Body of pancreas (tissue), 4 donors: Measurements from ENCODE around the gene ARHGAP26. TPM values are rescaled to one million over a fixed set of nuclear protein-coding genes. Genes with fewer than 3 reads are reported as not detected.

ENCODE experiments used
- ATAC-seq: fragments of 150-250 bp; one replicate; pipeline ENCODE4 v1.9.1; 2016
- DNase-seq, 4 donors: peaks; one replicate each; pipeline ENCODE4 v3.0.0-alpha.2; 2019
- H3K27ac ChIP-seq, 4 donors: fragments of 200-600 bp; sonication (generic); 1 replicate in 3 of 4; 2 replicates in 1 of 4; pipeline versions ENCODE4 v1.5.1 to v1.6.1; 2016 to 2019; ENCODE audit warnings: mild to moderate bottlenecking in 1 of 4, mixed read lengths in 1 of 4, moderate library complexity in 1 of 4
- H3K27me3 ChIP-seq, 2 donors: fragments of 200-600 bp; sonication (generic); one replicate each; pipeline ENCODE4 v1.6.0; 2016; ENCODE audit warnings: mild to moderate bottlenecking in 1 of 2
- H3K36me3 ChIP-seq, 2 donors: fragments of 200-600 bp; sonication (generic); replicated peaks in 1 of 2; 2 replicates each; pipeline ENCODE4 v1.5.1; 2016; ENCODE audit warnings: low read depth in 2 of 2; ENCODE audit not compliant: insufficient read depth in 1 of 2
- H3K4me1 ChIP-seq: fragments of 200-600 bp; sonication (generic); one replicate; pipeline ENCODE4 v1.6.0; 2016
- H3K4me3 ChIP-seq, 2 donors: fragments of 200-600 bp; sonication (generic); 1 replicate in 1 of 2; 2 replicates in 1 of 2; pipeline ENCODE4 v1.5.1; 2016 to 2019
- H3K9me3 ChIP-seq, 3 donors: fragments of 200-600 bp; sonication (generic); 1 replicate in 2 of 3; 2 replicates in 1 of 3; pipeline ENCODE4 v1.5.1; 2016
- CTCF ChIP-seq, 7 experiments: fragments of 450-650 bp in 4 of 7; fragments of 200-600 bp in 3 of 7; sonication (generic) in 3 of 7; IDR thresholded peaks; one replicate each; pipeline ENCODE4 v1.5.1; 2016 to 2019; ENCODE audit warnings: antibody characterized with exemption in 7 of 7
- POLR2A ChIP-seq, 3 donors: fragments of 450-650 bp; IDR thresholded peaks; one replicate each; pipeline ENCODE4 v1.6.1; 2016; ENCODE audit warnings: antibody characterized with exemption in 3 of 3, mild to moderate bottlenecking in 2 of 3
- WGBS, 2 donors: methylation state at CpG; one replicate each; pipeline ENCODE4 v1.1.5; 2017; 5-methylcytosine and 5-hydroxymethylcytosine counted together
- intact Hi-C: fragments of 100-400 bp; cut with DNase I; formaldehyde crosslinking; loops from one replicate; pipeline ENCODE4 v1.15.1; 2023
- total RNA-seq, 2 donors: library from RNA; depleted of rRNA; stranded (reverse); fragments of >200 nt; gene quantifications; one replicate each; pipeline ENCODE4 v1.1.0, GENCODE V29; 2016

The ARHGAP26 gene
- total RNA-seq, 2 donors from 2014 or later = 12.5 to 14.2 TPM

DNA sequence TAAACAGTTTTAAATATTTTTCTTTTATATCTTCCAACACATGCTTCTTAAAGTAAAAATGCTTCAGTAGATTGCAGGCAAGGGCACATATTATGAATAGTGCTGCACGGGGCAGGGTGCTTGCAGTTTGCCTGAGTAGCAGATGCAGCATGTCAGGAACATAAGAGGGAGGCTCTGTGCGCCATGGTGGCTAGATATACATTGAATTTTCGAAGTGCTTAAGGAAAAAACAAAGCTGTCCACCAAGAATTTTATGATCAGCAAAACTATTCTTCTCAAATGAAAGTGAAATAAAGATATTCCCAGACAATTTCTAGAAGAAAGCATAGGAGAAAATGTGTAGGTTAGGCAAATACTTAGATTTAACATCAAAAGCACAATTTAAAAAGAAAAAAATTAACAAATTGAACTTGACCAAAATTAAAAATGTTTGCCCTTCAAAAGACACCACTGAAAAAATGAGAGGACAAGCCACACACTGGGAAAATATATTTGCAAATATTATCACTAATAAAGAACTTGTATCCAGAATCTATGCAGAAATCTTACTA, 420.2 kb downstream of the ARHGAP26 start:
- ATAC-seq (no peak), DNase-seq (no peak)
- Histone ChIP-seq H3K27ac (no peak overlapping the region), H3K9me3 (peaks cover 0 to 6% (median 0%) of the 10 kb centered on the region in 3 donors), H3K27me3 (no peaks in the 10 kb centered on the region), H3K36me3 (no peaks in the 10 kb centered on the region), H3K4me1 (no peaks in the 10 kb centered on the region), H3K4me3 (no peak overlapping the region)
- TF ChIP-seq POLR2A (IDR thresholded peaks at IDR 0.05) (no peak), CTCF (IDR thresholded peaks at IDR 0.05) (no peak)
- WGBS, 2 donors = 93 to 98% methylated on average over 3 of the region's 3 CpGs
- intact Hi-C loops = no loop called here

DNA sequence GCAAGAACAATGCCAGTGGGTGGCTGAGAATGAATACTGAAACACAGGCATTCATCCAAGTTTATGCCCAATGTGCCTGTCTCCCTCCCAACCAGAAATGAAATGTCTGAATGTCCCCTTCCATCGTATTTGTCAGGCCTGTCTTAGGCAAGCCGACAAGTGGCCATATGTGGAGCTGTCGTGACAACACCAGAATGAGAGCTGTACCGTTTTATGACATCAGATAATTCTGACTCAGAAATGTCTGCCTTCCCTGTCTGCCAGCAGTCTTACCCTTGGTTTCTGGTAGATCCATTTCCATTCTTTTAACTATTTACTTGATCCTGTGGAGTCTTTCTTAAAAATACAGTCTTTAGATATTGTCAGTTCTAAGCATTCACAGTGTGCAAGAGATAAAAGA, 421.5 kb downstream of the ARHGAP26 start:
- no peaks in the 10 kb centered on the region for H3K27me3 ChIP-seq
- DNase-seq = no peak
- no peak overlapping the region for H3K27ac ChIP-seq
- H3K4me3 ChIP-seq = no peak overlapping the region
- H3K36me3 ChIP-seq = no peaks in the 10 kb centered on the region
- H3K9me3 ChIP-seq = peaks cover 0 to 6% (median 0%) of the 10 kb centered on the region in 3 donors
- no peaks in the 10 kb centered on the region for H3K4me1 ChIP-seq
- TF ChIP-seq POLR2A (IDR thresholded peaks at IDR 0.05) = no peak
- WGBS, 2 donors = 92 to 94% methylated on average over 4 of the region's 4 CpGs
- no peak for ATAC-seq
- intact Hi-C loops = no loop called here

DNA sequence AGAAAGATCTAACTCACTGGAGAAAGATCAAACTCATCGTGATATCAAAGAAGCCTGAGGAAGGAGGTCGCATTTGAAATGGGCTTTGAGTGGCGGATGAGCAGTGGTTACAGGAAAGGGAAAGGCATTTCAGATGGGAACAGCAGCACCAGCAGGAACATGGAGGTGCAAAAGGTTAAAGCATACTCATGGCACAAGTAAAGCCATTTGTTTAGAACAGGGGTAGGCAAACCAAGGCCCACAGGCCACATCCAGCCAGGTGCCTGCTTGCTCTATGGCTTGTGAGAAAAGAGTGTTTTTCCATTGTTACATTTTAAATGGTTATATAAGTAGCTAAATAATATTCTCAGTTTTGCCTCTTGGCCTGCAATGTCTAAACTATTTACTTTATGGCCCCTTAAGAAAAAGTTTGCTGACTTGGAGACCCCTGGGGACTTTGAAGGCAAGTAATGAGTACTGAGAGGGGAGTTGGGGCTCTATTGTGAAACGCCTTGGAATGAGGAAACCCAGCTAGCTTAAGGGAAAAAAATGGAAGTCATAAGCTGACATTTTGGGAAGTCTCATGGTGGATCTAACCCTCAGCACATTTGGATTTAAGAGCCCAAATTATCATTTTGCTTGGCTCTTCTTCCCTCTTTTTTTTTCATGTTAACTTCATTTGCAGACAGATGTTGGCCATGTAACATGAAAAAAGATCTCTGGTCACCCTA, 422.2 kb downstream of the ARHGAP26 start:
- no peaks in the 10 kb centered on the region for H3K27me3 ChIP-seq
- intact Hi-C loops = no loop called here
- 88 to 93% methylated on average over 4 of the region's 4 CpGs for WGBS, 2 donors

GRCh38 chr5:143194206-143194605, 424.0 kb downstream of the ARHGAP26 start:
- peaks cover 0 to 6% (median 0%) of the 10 kb centered on the region in 3 donors for H3K9me3 ChIP-seq
- ATAC-seq = no peak
- no peak overlapping the region for H3K4me3 ChIP-seq
- TF ChIP-seq CTCF (IDR thresholded peaks at IDR 0.05) = no peak
- no peak for TF ChIP-seq POLR2A (IDR thresholded peaks at IDR 0.05)
- H3K4me1 ChIP-seq = no peaks in the 10 kb centered on the region
- no peak for DNase-seq
- no peaks in the 10 kb centered on the region for H3K27me3 ChIP-seq
- WGBS, 2 donors = 76 to 82% methylated on average over 1 of the region's 1 CpG
- intact Hi-C loops = no loop called here
- H3K27ac ChIP-seq = no peak overlapping the region
- no peaks in the 10 kb centered on the region for H3K36me3 ChIP-seq

More for the DNA sequence above, 422.2 kb downstream of the ARHGAP26 start:
- TF ChIP-seq CTCF (IDR thresholded peaks at IDR 0.05) (no peak), POLR2A (IDR thresholded peaks at IDR 0.05) (no peak)
- Histone ChIP-seq H3K4me3 (no peak overlapping the region), H3K9me3 (peaks cover 0 to 6% (median 0%) of the 10 kb centered on the region in 3 donors), H3K27ac (no peak overlapping the region), H3K4me1 (no peaks in the 10 kb centered on the region), H3K36me3 (no peaks in the 10 kb centered on the region)
- no peak for ATAC-seq
- no peak for DNase-seq

- WGBS, 2 donors = 95 to 98% methylated on average over 5 of the region's 5 CpGs
Measured at GRCh38 chr5:143194713-143195112, 424.5 kb downstream of the ARHGAP26 start.

More at GRCh38 chr5:143194713-143195112, 424.5 kb downstream of the ARHGAP26 start:
- Histone ChIP-seq H3K9me3 (peaks cover 0 to 6% (median 0%) of the 10 kb centered on the region in 3 donors), H3K27ac (no peak overlapping the region), H3K4me1 (no peaks in the 10 kb centered on the region), H3K36me3 (no peaks in the 10 kb centered on the region), H3K27me3 (no peaks in the 10 kb centered on the region), H3K4me3 (no peak overlapping the region)
- no peak for ATAC-seq
- intact Hi-C loops = no loop called here
- no peak for DNase-seq
- TF ChIP-seq POLR2A (IDR thresholded peaks at IDR 0.05) = no peak
- TF ChIP-seq CTCF (IDR thresholded peaks at IDR 0.05) = no peak
